PC-3 (cell line): Measurements from ENCODE around the gene RALA. TPM values are rescaled to one million over a fixed set of nuclear protein-coding genes. Genes with fewer than 3 reads are reported as not detected.

Experiments used
- ATAC-seq: fragments of 200-7000 bp; cut with Tn5 transposase; 2 replicates; pipeline ENCODE4 v1.9.1; 2020; ENCODE audit warnings: mild to moderate bottlenecking, moderate library complexity
- BruUV-seq: library from RNA; stranded (reverse); fragments of 400-500 nt; replicated peaks from 2 replicates; lab custom pipeline; 2021; lab: Mats Ljungman, UMichigan
- CTCF ChIA-PET: fragments of 300-600 bp; sonication (Branson Sonifier 250); formaldehyde crosslinking; loops from one replicate; lab custom pipeline; 2022; ENCODE audit warnings: antibody characterized with exemption; lab: Charles Lee
- POLR2A ChIA-PET: fragments of 300-600 bp; sonication (Branson Sonifier 250); formaldehyde crosslinking; loops from one replicate; lab custom pipeline; 2022; ENCODE audit warnings: antibody characterized with exemption; ENCODE audit not compliant: unreplicated experiment; lab: Charles Lee
- DNase-seq: peaks from one replicate; pipeline ENCODE4 v3.0.0-alpha.2; 2015
- H2AFZ ChIP-seq: fragments of 300-600 bp; sonication (generic); 2 replicates; pipeline ENCODE4 v1.6.0; 2016; ENCODE audit warnings: antibody characterized with exemption, low read length
- H3F3A ChIP-seq: fragments of 300-600 bp; sonication (generic); one replicate; pipeline ENCODE4 v1.6.0; 2017; ENCODE audit warnings: antibody characterized with exemption, low read length, control low read depth, mild to moderate bottlenecking; ENCODE audit not compliant: unreplicated experiment
- H3K27ac ChIP-seq: fragments of 300-600 bp; sonication (generic); 2 replicates; pipeline ENCODE4 v1.5.1; 2016; ENCODE audit warnings: mild to moderate bottlenecking, low read length
- H3K27me3 ChIP-seq: fragments of 300-600 bp; sonication (generic); 2 replicates; pipeline ENCODE4 v1.6.1; 2016; ENCODE audit warnings: low read length, mixed read lengths
- H3K36me3 ChIP-seq: fragments of 300-600 bp; sonication (generic); 2 replicates; pipeline ENCODE4 v1.6.1; 2016; ENCODE audit warnings: low read depth, mixed run types, low read length, mixed read lengths
- H3K4me1 ChIP-seq: fragments of 300-600 bp; sonication (generic); 2 replicates; pipeline ENCODE4 v1.5.1; 2016; ENCODE audit warnings: low read length; ENCODE audit not compliant: insufficient read depth
- H3K4me2 ChIP-seq: fragments of 300-600 bp; sonication (generic); 2 replicates; pipeline ENCODE4 v1.6.0; 2016; ENCODE audit warnings: low read length
- H3K4me3 ChIP-seq: fragments of 300-600 bp; sonication (generic); 2 replicates; pipeline ENCODE4 v1.5.1; 2016; ENCODE audit warnings: mild to moderate bottlenecking, low read length, mixed read lengths
- H3K79me2 ChIP-seq: fragments of 300-600 bp; sonication (generic); 2 replicates; pipeline ENCODE4 v1.6.1; 2017; ENCODE audit warnings: low read length, mixed read lengths
- H3K9ac ChIP-seq: fragments of 300-600 bp; sonication (generic); 2 replicates; pipeline ENCODE4 v1.6.0; 2016; ENCODE audit warnings: mild to moderate bottlenecking, low read length
- H3K9me2 ChIP-seq: fragments of 300-600 bp; sonication (generic); replicated peaks from 2 replicates; pipeline ENCODE4 v1.6.1; 2016; ENCODE audit warnings: mixed run types, low read length, mixed read lengths
- H3K9me3 ChIP-seq: fragments of 300-600 bp; sonication (generic); 2 replicates; pipeline ENCODE4 v1.6.1; 2016; ENCODE audit warnings: low read length, mixed read lengths
- H4K20me1 ChIP-seq: fragments of 300-600 bp; sonication (generic); 2 replicates; pipeline ENCODE4 v1.6.1; 2016; ENCODE audit warnings: low read length, mixed read lengths
- CTCF ChIP-seq: fragments of 300-600 bp; sonication (generic); conservative IDR thresholded peaks from 2 replicates; pipeline ENCODE4 v1.5.1; 2017; ENCODE audit warnings: antibody characterized with exemption, low read depth, mild to moderate bottlenecking, low read length
- EZH2 ChIP-seq: fragments of 300-600 bp; sonication (generic); IDR thresholded peaks from one replicate; pipeline ENCODE4 v1.6.1; 2017; ENCODE audit warnings: antibody characterized with exemption, mild to moderate bottlenecking, low read length; ENCODE audit not compliant: unreplicated experiment
- EZH2phosphoT487 ChIP-seq: fragments of 300-600 bp; sonication (generic); IDR thresholded peaks from 2 replicates; pipeline ENCODE4 v1.6.1; 2018; ENCODE audit warnings: mild to moderate bottlenecking, antibody characterized with exemption, low read length, borderline replicate concordance
- intact Hi-C: fragments of 100-400 bp; cut with micrococcal nuclease; formaldehyde crosslinking; loops from 2 replicates; pipeline ENCODE4 v1.9.0; 2023
- total RNA-seq: library from RNA; depleted of rRNA; stranded (reverse); fragments of >200 nt; gene quantifications from 2 replicates; pipeline ENCODE4 v1.2.3, GENCODE V29; 2014

The RALA gene
- total RNA-seq, 1 experiment from 2014 or later: 12.9 TPM

- H3K79me2 ChIP-seq: no peaks in the 10 kb centered on the region
- H3K27me3 ChIP-seq: no peaks in the 10 kb centered on the region
- H3K9ac ChIP-seq: no peak overlapping the region
- ChIA-PET POLR2A (no interaction called here), CTCF (interaction anchor here (0.6 to 1.0 kb wide), 3 partner anchors 12 to 29 kb away, joined by 3 to 4 read pairs (median 3); partner anchors contain the start of gene RALA)
- peak; percentile 61 for ATAC-seq
- no peaks in the 10 kb centered on the region for H4K20me1 ChIP-seq
- no TSS peak for BruUV-seq
- TF ChIP-seq EZH2 (no peak), EZH2phosphoT487 (no peak), CTCF (no peak)
- no peaks in the 10 kb centered on the region for H3K9me2 ChIP-seq
- H3K4me2 ChIP-seq: peak overlapping the region; percentile 20
- no peak overlapping the region for H3K4me3 ChIP-seq
- peak overlapping the region; percentile 25 for H3K27ac ChIP-seq
- peaks cover 25% of the 10 kb centered on the region for H3K4me1 ChIP-seq
- intact Hi-C loops: no loop called here
- no peak overlapping the region for H2AFZ ChIP-seq
- no peaks in the 10 kb centered on the region for H3K36me3 ChIP-seq
- DNase-seq: peak; percentile 30
- no peaks in the 10 kb centered on the region for H3F3A ChIP-seq
- no peaks in the 10 kb centered on the region for H3K9me3 ChIP-seq
Measured at GRCh38 chr7:39609113-39609934, 14.0 kb upstream of the RALA start.

GRCh38 chr7:39609935-39610263 is 13.5 kb upstream of the RALA start:
- Histone ChIP-seq H3K4me3 (no peak overlapping the region), H3K4me1 (peaks cover 21% of the 10 kb centered on the region)
- intact Hi-C loops: no loop called here

More at GRCh38 chr7:39609935-39610263, 13.5 kb upstream of the RALA start:
- ATAC-seq (no peak), DNase-seq (no peak)
- ChIA-PET CTCF (no interaction called here), POLR2A (no interaction called here)
- Histone ChIP-seq H3K4me2 (no peak overlapping the region), H3K9ac (no peak overlapping the region), H3K9me3 (no peaks in the 10 kb centered on the region), H3K27me3 (no peaks in the 10 kb centered on the region), H3K9me2 (no peaks in the 10 kb centered on the region), H4K20me1 (no peaks in the 10 kb centered on the region), H3K79me2 (no peaks in the 10 kb centered on the region), H3F3A (no peaks in the 10 kb centered on the region), H2AFZ (no peak overlapping the region), H3K27ac (no peak overlapping the region), H3K36me3 (no peaks in the 10 kb centered on the region)
- TF ChIP-seq CTCF: no peak
- TF ChIP-seq EZH2phosphoT487: no peak
- TF ChIP-seq EZH2: no peak
- no TSS peak for BruUV-seq
